DLD1 (cell line): ENCODE data around the gene WLS.
"Not testable (repeated sequence)": the region's sequence is repeated elsewhere in the genome, so short reads cannot be mapped to it uniquely, and the experiment has no call there.

Experiments used
- in situ Hi-C: cut with HindIII; loops from 2 replicates; pipeline ENCODE4 v1.10.0; 2017; ENCODE audit warnings: low sequenced_read_pairs

The WLS gene

DNA sequence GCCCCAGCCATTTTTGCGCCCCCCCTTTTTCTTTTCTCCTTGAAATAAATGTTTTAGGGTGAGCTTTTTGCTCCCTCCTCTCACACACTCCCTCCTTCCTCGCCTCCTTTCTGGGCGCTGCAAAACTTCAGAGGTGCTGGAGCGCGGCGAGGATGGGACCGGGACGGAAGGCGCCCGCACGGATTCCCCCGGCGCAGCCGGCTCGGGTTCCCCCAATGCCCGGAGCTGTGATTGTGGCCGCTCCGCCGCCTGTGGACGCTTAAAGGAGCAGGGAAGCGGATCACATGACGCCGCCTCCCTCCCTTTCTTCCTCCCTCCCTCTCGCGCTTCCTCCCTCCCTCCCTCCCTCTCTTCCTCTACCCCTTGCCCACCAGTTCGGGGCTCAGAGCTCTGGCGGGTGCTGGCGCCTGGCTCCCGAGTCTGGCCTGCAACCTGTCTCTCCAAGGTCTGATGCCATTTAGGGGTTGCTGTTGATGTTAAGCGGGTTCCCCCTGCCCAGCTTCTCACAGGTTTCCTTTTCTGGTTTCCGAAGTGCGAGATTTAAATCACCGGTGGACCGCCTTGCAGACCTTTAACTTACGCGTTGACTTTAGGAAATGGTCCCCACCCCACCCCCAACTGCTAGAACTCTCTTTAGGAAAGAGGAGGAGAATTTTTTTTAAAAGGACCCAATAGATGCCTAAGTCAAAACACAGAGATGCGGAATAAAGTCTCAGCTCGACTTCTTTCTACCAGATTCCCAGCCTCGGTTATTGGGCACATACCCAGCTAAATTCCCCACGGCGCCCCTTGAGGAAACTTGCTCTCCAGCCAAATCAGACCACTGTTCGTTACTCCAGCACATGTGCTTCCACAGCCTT, at the start of gene WLS:
Gene WLS (minus strand): TSS at position 235 of the 860 bp plus-strand sequence. CDS start 224 bp downstream, at position 11.
- in situ Hi-C loops: no loop called here

DNA sequence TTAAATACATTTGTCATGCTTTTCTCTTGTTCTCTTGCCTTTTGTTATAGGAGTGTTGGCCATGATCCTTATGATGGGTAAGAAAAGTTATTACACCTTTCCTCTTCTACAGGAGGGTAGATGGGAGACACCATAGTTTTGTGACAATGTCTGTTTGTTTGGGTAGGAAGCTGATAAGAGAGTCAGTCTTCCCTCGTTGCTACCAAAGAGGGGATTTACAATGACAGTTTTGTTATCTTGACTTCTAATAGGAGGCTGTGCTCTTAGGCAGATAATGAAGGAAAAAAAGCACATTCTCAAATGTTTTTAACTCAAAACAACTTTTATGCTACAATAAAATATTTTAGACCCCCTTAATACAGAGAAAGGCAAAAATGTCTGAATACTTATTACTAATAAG, 48.0 kb upstream of the WLS start:
- in situ Hi-C loops: no loop called here

DNA sequence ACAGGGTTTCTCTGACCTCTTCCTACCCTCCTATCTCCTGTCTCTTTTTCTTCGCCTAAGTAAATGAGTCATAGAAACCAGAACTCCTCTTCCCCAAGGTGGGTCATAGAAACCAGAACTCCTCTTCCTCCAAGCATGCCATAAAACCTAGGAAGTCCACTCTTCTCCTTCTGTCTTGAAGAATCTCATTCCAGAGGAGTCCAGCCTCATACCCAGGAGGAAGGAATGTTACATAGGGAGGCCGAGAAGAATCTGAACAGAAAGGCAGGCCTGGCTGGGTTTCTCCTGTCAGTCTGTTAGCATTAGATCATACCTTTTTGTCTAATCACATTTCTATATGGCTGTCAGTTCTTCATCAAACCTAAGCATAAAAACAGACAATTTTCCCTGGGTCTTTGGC, 47.5 kb upstream of the WLS start:
- in situ Hi-C loops: no loop called here

DNA sequence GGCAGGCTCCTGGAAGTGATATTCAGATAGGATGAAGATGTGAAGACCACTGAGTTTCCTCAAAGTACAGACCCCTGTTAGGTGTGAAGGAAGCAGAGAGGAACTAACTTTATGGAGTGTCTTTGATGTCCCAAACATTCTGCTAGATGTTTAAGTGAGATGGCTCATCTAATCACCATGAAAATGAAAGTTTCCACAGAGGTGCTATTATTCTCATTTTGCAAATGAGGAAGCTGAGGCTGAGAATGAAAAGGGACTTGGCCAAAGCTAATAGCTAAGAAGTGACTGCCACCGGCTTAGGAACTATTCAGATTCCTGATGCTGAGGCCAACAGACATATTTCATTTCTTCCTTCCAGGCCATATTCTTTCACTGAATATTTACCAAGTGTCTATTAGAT, 45.9 kb upstream of the WLS start:
- in situ Hi-C loops: no loop called here

DNA sequence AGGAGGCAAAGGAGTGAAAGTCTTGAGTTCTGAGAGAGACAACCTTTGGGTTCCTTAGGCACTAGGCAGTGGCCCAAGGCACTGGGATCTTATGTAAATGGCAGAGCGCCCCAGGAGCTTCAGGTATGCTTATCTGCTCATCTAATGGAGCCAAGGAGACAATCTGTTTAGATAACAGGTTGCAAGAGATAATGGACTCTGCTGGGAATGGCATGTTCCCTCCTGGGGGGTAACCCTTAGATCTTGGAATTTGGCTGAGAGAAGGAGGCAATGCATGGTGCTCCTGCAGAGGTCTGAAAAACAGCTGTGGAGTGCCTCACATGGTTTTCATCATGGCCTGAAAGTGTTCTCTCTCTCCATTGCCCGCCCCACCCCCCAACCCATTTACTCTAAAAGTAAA, 44.1 kb upstream of the WLS start:
- in situ Hi-C loops: no loop called here

DNA sequence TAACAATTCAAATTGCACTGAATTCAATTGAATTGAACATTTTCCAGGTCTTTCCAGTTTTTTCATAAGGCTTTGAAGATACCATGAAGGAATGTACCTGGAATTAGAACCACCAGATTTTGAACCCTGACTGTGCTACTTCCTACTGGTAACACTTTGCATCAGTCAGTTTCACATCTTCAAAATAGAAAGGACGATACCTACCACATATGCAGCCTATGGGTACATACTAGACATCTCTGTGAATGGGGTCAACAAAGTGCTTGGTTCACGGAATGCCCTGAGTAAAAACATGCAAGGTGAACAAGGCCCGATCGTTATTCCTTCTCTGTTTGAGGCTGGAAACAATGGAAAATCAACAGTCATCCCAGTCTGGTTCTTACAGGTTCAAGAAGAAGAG, 41.2 kb upstream of the WLS start:
- in situ Hi-C loops: no loop called here

DNA sequence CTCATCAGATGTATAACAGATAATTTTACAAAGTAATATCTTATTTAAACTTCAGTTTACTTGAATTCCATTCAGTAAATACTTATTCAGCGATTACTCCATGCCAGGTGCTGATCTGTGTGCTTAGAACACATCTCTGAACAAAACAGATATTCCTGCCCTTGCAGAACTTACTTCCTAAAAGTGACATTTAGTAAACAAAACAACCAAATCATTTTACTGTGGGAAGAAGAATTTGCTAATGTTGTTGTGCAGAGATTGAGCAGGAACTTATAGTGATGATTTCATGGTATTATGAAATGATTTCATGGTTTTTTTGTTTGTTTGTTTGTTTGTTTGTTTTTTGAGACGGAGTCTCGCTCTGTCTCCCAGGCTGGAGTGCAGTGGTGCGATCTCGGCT, 39.3 kb upstream of the WLS start:
- in situ Hi-C loops: no loop called here

DNA sequence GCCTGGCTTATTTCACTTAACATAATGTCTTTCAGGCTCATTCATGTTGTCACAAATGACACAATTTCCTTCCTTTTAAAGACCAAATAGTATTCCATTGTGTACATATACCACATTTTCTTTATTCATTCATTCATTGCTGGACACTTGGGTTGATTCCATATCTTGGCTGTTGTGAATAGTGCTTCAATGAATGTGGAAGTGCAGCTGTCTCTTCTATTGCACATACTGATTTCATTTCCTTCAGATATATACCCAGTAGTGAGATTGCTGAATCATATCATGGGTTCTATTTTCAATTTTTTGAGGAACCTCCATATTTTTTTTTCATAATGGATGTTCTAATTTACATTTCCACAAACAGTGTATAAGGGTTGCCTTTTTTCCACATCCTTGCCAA, 38.6 kb upstream of the WLS start:
- in situ Hi-C loops: no loop called here

DNA sequence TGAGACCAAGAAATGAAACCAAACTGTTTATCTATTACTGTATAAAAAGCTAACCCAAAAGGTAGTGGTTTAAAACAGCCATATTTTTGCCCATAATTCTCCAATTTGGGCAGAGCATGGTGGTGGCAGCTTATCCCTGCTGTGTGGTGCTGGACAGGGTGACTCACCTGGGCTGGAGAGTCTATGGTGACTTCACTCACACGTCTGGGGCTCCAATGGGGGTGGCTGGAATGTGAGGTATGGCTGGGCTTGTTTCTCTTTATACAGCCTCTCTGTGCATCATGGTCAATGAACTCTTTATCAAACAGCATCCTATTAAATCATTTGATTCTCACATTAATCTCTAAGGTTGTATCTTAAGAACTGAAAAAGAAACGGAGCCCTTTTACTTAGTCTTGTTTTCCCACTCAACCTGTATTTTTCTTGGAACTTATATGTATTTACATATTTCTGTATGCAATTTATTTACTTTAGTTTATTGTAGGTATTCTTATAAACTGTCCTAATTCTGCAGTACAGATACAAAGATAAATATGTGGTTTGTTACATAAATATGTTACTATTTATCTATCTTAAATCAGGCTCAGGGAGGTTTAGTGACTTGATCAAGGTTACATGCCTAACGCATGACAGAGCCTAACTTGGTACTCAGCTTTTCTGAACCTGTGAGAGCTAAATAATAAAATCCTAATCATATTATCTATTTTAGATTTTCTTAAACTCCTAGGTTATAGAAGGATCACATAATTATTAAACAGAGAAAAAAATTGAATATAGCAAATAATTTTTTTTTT, 37.5 kb upstream of the WLS start:
- in situ Hi-C loops: no loop called here

DNA sequence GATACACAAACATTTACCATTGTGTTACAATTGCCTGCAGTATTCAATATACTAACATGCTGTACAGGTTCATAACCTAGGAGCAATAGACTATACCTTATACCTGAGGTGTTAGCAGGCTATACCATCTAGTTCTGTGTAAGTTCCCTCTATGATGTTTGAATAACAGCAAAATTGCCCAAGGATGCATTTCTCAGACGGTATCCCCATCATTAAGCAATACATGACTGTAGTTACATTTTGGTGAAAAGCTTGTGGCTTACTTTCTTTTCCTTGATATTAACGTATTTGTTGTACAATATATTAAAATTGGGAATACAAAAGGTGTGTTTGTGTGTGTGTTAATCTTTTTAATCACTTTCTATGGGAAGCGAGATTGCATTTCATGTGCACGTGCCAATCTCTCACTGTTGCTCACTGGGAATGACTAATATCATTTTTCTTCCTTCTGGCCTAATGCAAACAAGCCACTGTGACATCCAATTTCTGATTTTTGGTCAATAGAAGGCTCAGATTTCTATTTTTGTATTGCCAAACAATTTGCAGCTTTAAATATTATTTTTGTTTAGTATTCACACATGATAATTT, 36.7 kb upstream of the WLS start:
- in situ Hi-C loops: no loop called here

DNA sequence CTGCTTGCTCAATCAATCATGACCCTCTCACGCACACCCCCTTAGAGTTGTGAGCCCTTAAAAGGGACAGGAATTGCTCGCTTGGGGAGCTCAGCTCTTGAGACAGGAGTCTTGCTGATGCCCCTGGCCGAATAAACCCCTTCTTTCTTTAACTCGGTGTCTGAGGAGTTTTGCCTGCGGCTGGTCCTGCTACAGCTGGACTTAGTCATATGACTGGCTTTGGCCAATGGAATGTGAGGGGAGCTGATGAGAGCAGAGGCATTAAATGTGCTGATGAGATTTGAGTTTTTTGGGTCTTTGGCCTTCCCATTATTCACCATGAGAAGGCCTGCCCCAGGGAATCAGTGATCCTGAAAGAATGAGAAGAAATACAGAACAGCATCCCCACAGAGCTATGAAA, 24.5 kb upstream of the WLS start:
- in situ Hi-C loops: not testable (repeated sequence)

DNA sequence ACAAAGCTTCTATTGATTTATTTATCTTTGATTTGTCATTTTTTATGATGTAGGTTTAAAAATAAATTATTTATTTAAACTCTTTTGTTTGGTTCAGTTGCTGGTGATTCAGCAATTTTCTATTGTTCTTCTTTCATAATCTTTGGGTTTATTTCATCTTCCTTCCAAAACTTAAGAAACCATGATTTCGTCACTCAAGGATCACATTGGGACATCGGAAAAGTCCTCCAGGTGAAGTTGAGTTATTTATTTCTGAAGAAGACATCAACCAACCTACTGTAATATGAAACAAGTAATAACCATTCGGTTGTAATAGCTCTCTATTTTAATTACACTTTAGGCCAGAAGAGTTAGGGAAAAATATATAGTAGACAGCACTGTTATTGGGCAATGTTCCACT, 23.0 kb upstream of the WLS start:
- in situ Hi-C loops: no loop called here

DNA sequence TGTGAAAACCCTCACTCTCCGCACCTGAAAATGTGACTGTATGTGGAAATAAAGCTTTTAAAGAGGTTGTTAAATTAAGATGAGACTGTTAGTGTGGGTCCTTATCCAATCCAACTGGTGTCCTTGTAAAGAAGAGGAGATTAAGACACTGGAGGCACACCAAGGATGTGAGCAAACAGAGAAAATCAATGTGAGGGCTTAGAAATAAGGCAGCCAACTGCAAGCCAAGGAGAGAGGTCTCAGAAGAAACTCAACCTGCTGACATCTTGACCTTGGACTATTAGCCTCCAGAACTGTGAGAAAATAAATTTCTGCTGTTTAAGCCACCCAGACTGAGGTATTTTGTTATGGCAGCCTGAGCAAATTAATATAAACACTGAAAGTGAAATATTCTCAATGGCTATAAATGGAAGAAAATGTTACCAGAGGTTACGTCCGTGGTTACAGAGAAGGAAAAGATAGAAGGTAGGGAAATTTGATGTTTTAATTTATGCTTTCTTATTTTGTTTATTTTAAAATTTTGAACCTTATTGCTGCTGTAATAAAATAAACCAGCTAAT, 22.4 kb upstream of the WLS start:
- in situ Hi-C loops: no loop called here

DNA sequence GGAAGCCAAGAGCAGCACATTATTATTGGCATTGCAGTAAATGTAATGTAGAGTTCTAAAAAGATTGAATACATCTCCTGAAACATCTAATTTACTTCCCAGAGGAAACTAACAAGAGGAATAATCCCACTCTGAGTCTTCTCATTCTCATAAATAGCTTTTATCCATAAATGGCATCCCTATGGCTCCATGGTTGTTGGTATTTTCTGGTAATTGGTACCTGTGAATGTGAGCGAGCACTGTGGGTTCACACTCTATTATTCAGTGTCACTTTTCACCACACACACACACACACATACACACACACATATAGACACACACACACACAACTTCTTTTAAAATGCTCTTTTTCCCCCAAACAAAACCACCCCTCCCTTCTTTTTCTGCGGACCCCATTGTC, 4.7 kb upstream of the WLS start:
- in situ Hi-C loops: no loop called here

DNA sequence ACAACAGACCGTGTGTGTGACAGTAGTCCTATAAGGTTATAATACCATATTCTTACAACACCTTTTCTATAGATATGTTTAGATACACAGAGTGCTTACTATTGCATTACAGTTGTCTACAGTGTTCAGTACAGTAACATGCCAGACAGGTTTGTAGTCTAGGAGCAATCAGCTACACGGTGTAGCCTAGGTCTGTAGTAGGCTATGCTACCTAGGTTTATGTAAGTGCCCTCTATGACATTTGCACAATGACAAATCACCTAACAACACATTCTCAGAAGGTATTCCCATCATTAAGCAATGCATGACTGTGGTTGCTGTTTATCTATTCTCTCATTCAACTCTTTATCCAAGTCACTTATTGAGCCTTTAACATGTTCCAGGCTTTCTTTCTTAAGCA, 1.8 kb upstream of the WLS start:
- in situ Hi-C loops: no loop called here

DNA sequence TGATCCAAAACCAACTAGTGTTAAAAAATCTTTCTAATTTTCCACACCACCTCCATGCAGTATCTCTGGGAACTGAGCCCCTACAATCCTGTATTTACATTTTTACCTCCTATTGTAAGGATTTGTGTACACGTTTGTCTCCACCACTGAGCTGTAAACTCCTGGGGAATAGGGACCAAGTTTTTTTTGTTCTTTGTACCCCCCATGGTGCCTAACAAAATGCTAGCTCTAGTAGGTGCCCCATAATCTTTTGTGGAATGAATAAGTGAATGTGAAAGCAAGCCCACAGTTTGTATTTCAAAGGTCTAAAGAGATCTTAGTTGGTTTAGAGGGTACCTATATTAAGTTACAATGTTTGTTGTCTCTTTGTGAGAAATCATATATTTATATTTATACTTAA, 879 bp upstream of the WLS start:
- in situ Hi-C loops: no loop called here

DNA sequence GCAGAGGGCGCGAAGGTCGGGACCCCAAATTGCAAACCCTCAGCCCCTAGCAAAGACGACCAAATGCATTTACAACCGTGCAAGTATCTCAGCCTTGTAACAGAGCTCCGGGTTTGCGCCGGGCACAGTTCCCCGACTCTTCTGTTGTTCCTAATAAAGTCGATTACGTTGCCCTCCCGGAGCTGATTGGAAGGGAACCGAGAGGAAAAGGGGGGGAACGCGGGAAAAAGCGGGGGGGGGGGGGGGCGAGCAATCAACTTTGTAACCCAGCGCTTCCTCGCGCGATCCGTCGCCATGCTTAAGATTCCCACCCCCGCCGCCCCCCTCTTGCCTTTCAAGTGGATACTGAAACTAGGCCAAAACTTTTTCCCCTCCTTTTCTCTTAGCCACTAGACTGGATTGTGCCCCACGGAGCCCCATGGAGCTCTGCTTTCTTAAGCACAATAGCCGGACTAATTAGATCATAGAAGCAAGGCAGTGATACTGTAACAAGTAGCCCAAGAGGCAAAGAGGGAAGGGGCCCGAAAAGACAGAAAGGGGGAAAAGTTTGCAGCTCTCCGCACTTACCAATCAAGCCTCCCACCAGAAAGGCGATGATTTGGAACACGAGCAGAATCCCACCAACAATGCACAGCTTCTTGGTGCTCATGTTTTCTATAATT, 565 bp downstream of the WLS start:
- in situ Hi-C loops: no loop called here

DNA sequence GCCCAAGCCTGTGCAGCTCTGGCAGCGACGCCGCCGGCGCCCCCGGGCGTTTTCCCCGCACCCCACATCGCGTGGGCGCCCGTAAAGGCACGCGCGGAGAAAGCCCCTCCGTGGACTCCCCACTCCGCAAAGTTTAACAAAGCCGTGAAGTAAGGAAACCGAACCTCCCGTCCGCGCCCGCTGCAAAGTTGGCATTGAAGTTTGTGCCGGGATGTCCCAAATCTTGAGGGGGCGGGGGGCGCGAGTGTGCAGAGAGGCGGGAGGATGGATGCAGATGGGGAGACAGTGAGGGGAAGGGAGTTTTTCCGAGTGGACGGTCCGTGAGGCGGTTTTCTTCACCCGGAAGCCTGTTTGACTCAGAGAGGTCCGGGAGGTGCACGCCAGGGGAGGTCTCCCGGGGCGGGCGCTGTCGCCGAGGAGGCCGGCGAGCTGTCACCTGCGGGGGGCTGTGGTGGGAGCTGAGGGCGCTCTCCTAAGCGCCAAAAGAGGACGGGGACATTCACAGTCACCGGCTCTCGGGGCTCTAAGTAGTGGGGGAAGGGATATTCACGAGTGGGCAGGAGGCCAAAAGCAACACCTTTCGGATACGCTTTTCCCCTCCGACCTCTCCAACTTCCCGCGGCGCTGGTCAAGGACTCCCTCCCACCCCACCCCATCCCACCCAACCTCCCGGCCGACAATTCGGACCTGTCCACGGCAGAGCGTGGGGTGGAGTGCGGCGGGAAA, 1.3 kb downstream of the WLS start:
- in situ Hi-C loops: no loop called here

DNA sequence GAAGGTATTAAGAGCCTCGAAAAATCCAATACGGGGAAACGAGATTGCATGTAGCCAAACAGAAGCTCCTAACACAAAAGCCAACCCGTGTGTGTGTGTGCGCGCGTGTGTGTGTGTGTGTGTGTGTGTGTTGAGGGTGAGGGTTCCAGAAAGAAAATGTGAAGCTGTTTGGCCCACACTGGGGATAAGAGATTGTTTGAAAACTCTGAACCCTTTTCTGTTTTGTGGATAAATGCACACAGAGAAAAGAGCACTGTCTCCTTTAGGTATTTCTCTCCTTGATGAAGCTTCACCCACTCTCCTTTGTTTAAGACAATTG, 1.9 kb downstream of the WLS start:
- in situ Hi-C loops: no loop called here

DNA sequence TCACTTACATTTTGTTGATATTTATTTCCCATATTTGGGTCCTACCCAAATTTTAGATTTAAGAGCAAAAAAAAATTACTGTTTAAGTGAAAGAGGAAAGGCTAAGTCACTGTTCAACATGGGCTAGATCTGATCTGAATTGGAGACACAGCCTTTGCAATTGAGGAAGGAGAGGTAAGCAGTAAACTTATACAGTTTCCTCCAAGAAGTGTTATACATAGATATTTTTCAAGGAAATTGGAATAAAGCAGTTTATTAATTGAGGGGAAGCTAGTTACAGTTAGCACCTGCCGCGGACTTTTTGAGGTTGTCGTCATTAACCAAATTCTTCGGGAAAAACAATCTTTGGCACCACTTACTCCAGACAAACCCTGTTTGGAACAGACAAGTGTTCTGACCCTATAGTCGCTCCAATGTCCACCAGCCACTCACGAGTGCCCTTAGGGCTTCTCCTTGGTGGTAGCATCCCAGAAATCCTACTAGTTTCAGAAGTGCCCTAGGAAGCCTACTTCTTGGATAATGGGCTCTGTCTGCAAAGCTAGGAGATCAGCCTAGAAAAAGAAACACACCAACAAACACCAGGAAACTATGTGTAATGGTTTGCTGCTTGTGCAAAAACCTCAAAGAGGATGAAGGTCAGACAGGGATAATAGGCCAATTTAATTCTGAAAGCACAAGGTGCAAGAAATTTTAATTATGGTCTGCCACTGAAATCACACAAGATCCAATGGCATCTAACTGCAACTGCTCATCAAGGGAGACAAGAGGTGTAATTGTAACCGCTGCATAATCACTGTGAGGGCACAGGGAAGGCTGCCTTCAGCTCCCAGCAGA, 2.5 kb downstream of the WLS start:
- in situ Hi-C loops: no loop called here
